Measurements from ENCODE around the gene GATA6. TPM values are rescaled to one million over a fixed set of nuclear protein-coding genes. Genes with fewer than 3 reads are reported as not detected.

Gene GATA6
- total and polyA plus RNA-seq, 2 of the 13 experiments (the other 11 are each of a cell fraction or from before 2014, with no cell fraction given), result 0.84 to 3.2 TPM

- no TSS peak for BruUV-seq (replicated peaks)
- H4K20me1 ChIP-seq (ENCODE audit: insufficient read depth, low read length), result no peaks in the 10 kb centered on the region
- no peaks in the 10 kb centered on the region for H3K79me2 ChIP-seq (ENCODE audit: insufficient read depth, low read length)
- WGBS (ENCODE audit: low lambda C conversion rate), result 0% methylated on average over 2 of the region's 2 CpGs
- H3K9me3 ChIP-seq (ENCODE audit: low read length), result no peaks in the 10 kb centered on the region
- H3K27me3 ChIP-seq (ENCODE audit: control insufficient read depth in 1 of 2, insufficient read depth in 2 of 2, low read length in 2 of 2), result 0 out of 5 replicates have a peak, but pooled peaks cover 0 to 4% of the 10 kb centered on the region in 2 experiments
- ATAC-seq (no peak), FAIRE-seq (no peak), DNase-seq (ENCODE audit: low spot score) (no peak)
- H3K4me1 ChIP-seq (ENCODE audit: insufficient read depth, low read length), result peaks cover 14% of the 10 kb centered on the region
- in situ Hi-C loops (cut with HindIII; ENCODE audit: extremely low pct_ligation_motif_present, low pct_unique_long_range_greater_than_20kb), result no loop called here
- no peak overlapping the region for H2AFZ ChIP-seq (ENCODE audit: low read length)
- H3K9ac ChIP-seq (ENCODE audit: insufficient read depth, low read depth, low read length), result no peak overlapping the region
- CTCF ChIA-PET (ENCODE audit: low intra/inter-chr PET ratio, low total read pairs), result no interaction called here
- POLR2A ChIA-PET, result no interaction called here
- H3K4me3 ChIP-seq (replicated peaks in 1 of 3; ENCODE audit: insufficient read depth in 1 of 3, low read depth in 2 of 3, low read length in 3 of 3), result no peak overlapping the region
- intact Hi-C loops (cut with micrococcal nuclease; ENCODE audit: unreplicated experiment), result loop anchor here (10.0 kb wide), 2 partner anchors 114 to 336 kb away; no protein-coding TSS in a partner anchor
- no peak overlapping the region for H3K27ac ChIP-seq (ENCODE audit: extremely low read length, insufficient read depth, low read length)
- no peak for TF ChIP-seq TFDP2 (CRISPR knock-in tag; IDR thresholded peaks at IDR 0.05)
- TF ChIP-seq ARNT2 (CRISPR knock-in tag; IDR thresholded peaks at IDR 0.05; ENCODE audit: low read depth), result no peak
- no peak for TF ChIP-seq HOMEZ (CRISPR knock-in tag; IDR thresholded peaks at IDR 0.05; ENCODE audit: low read depth)
- no peak for TF ChIP-seq ZNF3 (CRISPR knock-in tag; IDR thresholded peaks at IDR 0.05)
- no peak for TF ChIP-seq ARID5B (CRISPR knock-in tag; IDR thresholded peaks at IDR 0.05)
- no peak for TF ChIP-seq POLR2AphosphoS2 (IDR thresholded peaks at IDR 0.05; ENCODE audit: low read depth, low read length)
- TF ChIP-seq ATF4 (CRISPR knock-in tag; IDR thresholded peaks at IDR 0.05), result no peak
- TF ChIP-seq FOXJ3 (CRISPR knock-in tag; IDR thresholded peaks at IDR 0.05; ENCODE audit: borderline replicate concordance), result no peak
- TF ChIP-seq ZNF768 (CRISPR knock-in tag; IDR thresholded peaks at IDR 0.05), result no peak
- TF ChIP-seq ZNF501 (CRISPR knock-in tag; IDR thresholded peaks at IDR 0.05), result no peak
- no peak for TF ChIP-seq ZNF597 (CRISPR knock-in tag; IDR thresholded peaks at IDR 0.05)
- TF ChIP-seq NFATC3 (CRISPR knock-in tag; IDR thresholded peaks at IDR 0.05), result no peak
- TF ChIP-seq SAFB2 (CRISPR knock-in tag; IDR thresholded peaks at IDR 0.05; ENCODE audit: borderline replicate concordance, low read depth), result no peak
- H3K4me2 ChIP-seq (ENCODE audit: low read depth, low read length), result no peak overlapping the region
- no peaks in the 10 kb centered on the region for H3K36me3 ChIP-seq (replicated peaks in 1 of 2; ENCODE audit: control insufficient read depth in 1 of 2, insufficient read depth in 2 of 2, low read length in 2 of 2)
These were observed 59.6 kb downstream of the GATA6 start for GRCh38 chr18:22228976-22229375.
